HG02642 (cell line): ENCODE data around the gene YPEL4.
"Not testable (repeated sequence)": the region's sequence is repeated elsewhere in the genome, so short reads cannot be mapped to it uniquely, and the experiment has no call there.

Experiments used
- ATAC-seq: cut with Tn5 transposase; IDR thresholded peaks from one replicate; pipeline ENCODE4 v1.9.1; 2021; ENCODE audit warnings: mild to moderate bottlenecking; ENCODE audit not compliant: unreplicated experiment, poor library complexity

Gene YPEL4

DNA sequence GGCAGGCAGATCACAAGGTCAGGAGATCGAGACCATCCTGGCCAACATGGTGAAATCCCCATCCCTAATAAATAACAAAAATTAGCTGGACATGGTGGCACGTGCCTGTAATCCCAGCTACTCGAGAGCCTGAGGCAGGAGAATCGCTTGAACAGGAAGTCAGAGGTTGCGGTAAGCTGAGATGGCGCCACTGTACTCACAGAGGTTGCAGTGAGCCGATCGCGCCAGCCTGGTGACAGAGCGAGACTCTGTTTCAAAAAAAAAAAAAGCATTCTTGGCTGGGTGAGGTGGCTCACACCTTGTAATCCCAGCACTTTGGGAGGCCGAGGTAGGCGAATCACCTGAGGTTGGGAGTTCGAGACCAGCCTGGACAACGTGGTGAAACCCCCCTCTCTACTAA is 2.5 kb upstream of the YPEL4 start:
- ATAC-seq = not testable (repeated sequence)

DNA sequence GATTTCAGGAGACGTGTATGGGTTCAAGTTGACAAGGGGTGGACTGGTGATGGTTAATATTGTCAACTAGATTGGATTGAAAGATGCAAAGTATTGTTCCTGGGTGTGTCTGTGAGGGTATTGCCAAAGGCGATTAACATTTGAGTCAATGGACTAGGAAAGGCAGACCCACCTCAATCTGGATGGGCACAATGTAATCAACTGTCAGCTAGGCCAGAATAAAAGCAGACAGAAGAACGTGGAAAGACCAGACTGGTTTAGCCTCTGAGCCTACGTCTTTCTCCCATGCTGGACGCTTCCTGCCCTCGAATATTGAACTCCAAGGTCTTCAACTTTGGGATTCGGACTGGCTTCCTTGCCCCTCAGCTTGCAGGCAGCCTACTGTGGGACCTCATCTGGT is 1.7 kb upstream of the YPEL4 start:
- ATAC-seq = no peak

DNA sequence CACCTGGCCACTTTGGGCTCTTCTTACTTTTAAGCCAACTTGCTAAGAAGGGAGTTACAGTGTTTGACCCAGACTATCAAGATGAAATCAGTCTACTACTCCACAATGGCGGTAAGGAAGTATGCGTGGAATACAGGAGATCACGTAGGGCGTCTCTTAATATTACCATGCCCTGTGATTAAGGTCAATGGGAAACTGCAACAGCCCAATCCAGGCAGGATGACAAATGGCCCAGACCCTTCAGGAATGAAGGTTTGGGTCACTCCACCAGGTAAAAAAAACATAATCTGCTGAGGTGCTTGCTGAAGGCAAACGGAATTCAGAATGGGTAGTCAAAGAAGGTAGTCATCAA is 1.0 kb upstream of the YPEL4 start:
- no peak for ATAC-seq

DNA sequence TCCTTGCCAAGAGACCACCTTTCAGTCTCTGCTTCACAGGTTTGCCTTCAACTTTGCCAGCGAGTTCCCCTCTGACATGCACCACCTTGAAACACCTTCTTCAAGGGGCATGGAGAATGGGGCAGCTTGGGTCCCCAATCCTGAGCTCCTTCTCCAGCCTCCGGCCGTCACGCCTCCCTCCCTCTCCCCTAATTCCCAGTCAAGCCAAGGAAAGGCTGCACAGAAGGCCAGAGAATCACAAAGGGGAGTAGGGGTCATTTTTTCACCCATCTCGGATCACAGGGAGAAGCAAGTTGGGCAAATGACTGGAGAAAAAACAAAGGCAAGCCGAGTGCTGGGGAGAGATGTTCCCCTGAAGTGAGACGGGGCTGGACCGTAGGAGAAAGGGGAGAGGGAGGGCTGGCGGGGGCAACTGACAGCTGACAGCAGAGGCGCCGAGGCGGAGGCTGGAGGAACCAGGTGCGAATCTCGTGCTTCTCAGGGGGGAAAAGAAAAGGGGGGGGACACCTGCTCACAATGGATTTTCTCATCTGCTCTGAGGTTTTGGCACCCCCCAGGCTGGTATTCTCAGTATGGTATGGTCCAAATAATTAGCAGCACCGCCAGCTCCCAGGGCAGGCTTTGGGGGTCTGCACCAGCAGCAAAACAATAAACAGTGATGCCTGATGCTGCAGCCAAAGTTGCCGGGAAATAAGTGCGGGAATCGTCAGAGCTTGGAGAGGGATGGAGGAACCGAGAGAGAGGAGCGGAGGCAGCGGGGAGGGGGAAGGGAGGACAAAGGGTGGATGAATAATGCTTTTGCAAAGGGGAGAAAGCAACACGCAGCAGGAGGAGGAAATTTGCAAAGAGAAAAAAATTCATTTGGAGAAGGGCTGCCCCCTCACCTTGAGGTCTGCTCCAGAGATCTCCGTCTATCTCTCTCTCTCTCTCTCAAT is 644 bp downstream of the YPEL4 start:
- no peak for ATAC-seq

DNA sequence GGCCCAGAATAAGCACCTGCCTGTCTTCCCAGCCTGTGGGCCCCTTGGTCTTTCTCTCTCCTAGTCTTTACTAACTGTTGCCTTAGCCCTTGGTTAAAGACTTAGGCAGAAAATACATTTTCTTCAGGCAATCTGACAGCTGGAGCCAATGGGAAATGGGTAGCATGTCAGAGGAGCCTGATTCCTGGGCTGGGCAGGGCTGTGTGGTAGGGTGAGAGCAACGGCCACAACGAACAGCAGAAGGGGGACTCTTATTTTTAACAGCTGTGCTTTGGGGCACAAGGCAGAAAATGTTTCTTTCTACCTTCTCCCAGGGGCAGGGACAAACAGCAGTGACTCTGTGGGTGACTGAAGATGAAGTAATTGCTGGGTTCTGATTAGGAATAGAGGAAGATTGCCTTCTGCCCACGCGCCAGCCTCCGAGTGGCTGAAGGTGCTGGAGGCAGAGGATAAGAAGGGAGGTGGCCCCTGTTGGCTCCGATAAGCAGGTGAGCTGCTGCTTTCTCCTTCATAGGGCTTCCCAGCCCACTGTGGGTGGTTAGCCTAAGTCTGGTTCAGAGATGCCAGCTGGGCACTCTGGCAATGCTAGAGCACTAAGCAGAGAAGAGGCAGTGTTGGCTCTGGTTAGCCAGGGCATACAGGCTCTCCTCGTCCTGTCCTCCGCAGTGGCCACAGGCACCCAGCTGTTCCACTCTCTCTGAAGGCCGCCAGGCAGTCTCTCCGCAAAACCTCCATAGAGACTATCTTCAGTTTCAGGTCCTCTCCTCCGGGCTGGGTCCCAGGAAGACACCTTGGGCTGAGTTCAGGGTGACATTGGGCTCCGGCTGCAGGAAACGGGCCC is 1.5 kb downstream of the YPEL4 start:
- ATAC-seq = no peak

DNA sequence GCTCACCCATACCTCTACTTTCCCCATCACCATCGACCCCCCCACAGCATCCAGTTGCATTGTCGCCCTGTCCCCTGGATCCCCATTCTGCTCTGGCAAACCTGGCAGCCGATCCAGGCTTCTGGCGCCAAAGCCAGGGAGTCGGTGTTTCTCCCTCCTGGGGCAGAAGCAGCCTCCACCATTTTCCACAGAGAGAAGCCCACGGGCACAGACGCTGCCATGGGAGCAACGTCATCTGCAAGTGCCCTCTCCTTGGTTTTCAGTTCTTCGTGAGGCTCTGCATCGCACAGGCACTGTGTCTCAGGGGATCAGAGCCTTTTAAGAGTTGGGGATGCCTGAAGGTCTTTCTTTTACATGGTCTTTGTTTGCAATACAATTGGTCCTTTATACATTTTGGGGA is 2.3 kb downstream of the YPEL4 start:
- no peak for ATAC-seq

DNA sequence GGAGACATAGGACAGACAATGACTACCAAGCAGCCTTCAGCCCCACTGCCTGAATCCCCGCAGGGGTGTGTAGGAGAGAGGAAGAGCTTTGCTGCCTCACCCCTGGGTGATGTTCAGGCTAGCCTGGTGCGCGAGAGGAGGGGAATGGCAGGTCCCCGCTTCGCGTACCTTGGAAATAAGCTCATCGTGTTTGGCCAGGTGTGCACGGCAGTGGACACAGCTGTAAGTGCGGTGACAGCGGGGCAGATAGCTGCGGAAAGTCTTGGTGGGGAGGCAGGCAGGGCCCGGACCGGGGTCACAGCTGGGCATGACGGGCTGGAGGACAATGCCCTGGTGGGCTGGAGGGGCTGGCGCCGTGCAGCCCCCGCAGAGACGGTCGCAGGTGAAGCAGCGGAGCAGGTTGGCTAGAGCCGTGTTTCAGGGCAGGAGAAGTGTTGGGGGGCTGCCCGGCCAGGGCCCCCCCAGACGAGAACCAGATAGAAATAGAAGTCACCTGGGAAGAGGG is 2.9 kb downstream of the YPEL4 start:
- no peak for ATAC-seq

DNA sequence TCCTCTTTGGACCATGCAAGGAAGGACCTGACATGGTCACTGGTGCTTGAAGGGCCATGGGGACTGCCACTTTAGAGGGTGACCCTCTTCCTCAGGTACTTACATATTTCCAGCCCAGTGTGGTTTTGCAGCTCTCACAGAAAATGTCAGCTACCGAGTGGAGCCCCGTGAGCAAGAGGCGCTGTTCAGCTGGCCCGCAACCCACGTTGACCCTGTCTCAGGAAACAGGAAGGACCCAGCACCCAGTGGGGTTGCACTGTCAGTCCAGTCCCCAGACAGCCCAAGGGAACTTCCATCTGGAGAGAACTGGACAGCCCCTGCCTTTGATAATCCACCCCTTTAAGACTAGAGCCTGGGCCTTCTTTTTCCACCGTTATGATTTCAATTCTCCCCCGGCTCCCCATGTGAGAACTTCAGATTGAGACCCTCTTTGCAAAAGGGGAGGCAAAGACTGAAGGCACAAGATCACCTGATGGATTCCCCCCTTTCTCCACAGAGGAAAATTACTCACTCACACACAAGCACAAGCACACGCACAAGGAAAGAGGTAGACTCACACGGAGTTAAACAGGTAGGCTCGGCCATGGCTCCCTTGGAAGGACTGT is 3.4 kb downstream of the YPEL4 start:
- no peak for ATAC-seq

DNA sequence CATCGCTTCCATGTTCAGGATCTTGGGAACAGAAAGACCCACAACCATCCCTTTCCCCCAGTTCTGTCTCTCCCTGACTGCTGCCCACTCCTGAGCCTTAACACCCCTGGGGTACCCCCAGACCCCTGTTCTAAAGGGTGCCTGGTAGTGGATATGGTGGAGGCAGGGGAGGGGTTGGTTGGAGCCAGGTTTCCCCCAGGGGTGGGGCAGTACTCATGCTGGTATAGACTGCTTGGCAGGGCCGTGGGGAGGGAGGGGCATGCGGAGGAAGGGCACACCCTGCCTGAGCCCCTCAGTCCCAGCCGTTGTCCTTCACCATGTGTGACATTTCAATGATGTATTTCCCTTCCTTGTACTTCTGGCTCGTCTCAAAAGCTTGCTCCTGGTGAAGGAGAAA is 4.0 kb downstream of the YPEL4 start:
- no peak for ATAC-seq

DNA sequence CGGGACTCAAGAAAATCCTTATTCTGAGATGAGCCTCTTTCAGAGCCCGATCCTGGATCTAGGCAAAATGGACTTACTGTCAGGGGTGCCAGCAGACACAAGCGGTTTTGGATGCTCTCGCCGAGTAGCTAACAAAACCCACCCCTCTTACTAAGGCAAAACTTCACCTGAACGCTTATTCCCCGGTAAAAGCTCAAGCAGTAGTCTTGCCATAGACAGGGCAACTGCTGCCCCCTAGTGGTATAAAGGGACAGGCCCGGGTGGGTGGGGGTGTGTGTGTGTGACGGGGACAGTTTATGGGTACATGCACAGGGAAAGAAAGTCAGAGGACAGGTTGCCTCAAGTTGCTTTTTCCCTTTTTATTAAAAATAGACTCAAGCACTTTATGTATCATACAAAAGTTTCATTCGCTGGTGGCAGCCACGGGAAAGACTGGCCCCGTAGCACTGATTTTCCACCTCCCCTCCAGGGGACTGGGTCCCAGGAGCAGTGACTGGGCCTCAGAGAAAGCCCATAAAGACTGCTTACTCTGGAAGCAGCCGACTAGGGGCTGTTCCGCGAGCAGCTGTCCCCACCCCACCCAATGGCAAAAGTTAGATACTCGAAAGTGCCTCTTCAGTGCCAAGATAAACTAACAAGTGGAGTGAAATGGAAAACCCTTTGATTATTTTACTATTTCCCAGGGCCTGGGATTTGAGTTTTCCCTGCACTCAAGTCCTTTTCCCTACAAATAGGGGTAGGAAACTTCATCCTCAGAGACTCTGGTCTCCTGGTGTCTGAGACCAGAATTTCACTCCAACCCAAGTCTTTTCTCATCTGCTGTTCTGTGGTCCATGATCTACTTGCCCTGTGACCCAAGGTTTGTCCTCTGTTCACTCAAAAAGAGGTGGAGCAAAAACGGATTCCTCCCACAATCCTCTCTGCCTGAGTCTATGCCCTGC is 4.7 kb downstream of the YPEL4 start:
- ATAC-seq = peak; percentile 56

DNA sequence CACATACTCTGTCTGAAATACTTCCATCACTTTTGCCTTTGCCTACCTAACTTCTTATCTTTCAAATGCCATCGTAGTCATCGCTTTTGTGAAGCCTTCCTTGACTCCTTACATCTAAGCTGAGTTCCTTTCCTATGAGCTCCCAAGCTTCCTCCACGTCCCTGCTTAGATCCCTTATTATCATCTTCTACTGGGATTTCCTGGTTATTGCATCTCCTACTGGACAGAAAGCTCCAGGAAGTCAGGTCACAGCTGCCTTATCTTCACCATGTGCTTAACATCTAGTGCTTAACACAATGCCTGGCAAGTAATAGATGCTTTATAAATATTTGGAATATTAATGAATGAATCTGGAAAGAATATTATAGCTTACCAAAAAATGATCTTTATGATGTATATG is 5.9 kb downstream of the YPEL4 start:
- no peak for ATAC-seq

DNA sequence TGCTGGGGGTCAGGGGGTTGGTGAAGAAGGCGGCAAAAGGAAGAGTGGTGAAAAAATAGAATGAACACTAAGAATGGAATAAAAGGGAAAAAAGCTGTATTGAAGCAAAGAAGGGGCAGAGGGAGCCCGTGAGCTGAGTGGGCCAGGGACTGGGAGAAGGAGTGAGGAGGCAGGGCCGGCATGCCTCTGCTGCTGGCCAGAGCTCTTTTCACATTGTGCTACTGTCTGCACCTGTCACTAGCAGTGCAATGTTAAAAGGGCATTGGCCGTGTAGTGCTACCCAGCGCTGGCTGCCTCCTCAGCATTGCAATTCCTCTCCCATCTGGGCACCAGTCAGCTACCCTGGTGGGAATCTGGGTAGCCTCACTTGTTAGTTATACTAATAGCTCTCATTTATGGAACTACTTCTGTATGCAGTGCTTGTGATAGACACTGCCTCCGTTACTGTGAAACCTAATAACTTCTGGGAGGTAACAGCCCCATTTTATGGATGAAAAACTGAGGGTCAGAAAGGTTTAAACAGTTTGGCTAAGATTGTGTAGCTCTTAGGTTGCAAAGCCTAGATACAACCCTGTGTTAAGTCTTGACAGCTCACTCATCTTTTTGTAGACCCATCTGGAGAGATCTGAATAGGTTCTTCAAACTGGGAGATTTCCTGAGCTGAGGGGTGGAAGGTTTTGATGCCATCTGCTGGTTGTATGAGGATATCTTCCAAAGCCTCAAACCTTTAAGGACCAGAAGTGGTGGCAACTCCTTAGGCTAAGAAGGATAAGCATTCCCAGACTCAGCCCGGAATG is 8.5 kb downstream of the YPEL4 start:
- no peak for ATAC-seq

DNA sequence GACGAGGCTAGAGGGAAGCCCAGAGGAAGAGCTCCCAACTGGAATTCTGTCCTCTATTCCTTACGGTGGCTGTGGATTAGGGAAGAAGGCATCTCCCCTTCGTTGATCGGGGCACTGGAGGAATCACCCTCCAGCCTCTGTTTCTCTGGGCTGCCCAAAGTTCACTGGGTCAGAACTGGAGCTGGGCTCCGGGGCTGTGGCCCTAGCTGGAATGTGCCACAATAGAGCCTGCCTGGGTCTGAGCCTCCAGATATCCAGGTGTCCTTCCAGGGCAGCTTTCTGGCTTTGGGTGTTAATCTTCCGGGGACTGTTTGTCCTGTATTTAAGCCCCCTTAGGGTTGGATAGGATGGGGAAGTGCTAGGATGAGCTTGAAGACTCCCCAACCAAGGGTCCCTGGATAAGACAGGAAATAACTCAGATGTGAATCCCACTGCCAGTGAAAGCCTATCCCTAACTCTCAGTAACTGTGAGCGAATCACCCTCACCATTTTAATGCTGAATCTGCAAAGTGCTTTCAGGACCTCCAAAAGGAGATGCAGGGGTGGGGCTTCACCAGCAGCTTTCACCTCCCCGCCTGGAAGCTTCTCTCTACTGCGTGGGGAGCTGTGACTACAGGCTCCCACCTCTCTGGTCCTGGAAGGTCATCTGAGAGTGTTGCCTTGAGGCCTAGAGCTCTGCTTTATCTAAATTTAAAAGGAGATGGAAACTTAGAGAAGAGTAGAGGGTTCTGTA is 9.5 kb downstream of the YPEL4 start:
- no peak for ATAC-seq

DNA sequence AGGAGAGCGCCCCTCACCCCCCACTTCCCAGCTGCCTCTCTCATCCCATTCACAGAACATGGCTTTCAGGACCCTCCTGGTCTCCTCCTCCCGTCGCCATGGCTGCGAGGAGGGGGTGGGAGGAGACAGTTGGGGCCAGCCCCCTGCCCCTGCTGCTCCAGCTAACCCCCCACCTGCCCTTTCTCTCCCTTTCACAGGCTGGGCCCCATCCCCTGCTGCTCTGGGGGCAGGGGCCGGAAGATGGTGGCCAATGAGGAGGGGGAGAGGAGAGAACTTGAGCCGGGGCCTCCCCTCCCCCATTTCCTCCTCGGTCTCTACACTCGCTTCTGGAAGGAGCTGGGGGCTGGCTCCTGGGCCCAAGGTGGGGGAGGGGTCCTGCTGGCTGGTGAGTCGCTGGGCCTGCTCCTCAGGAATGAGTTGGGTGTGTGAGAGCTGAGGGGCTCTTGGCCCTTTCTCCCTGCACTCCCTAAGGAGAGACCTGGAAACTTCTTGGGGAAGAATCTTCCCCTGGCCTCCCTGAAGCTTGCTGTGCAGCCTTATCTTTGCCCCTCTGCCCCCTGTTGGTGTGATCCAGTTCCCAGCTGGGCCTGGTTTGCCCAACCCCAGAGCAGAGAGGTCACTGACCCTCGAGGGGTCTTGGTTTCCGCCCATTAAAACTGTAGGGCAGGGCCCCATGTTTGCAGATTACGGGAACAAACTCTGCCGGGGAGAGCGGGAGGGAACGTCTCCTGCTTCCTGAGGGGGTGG is 10.2 kb downstream of the YPEL4 start:
- no peak for ATAC-seq

DNA sequence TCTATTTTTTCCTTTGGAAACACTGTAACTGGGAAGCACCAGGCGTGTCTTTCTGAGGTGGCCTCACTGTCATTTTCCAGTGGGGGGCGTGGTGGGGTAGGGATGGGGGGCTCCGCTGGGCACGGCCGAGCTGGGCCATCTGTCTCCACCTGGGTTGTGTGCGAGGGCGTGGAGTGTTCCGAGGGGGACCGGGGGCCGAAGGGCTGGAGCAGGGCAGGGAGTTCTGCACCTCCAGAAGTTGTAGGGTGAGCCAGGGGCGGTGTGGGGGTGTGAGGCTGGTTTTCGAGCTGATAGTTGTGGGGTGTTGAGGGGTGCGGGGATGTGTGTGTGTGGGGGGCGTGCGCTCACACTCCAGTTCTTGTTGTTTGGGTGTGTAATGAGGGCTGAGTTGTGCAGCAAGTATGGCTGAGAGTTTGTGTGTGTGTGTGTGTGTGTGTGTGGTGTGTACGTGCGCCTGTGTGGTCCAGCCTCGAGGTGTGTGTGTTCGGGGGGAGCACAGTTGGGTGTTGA is 10.8 kb downstream of the YPEL4 start:
- no peak for ATAC-seq

DNA sequence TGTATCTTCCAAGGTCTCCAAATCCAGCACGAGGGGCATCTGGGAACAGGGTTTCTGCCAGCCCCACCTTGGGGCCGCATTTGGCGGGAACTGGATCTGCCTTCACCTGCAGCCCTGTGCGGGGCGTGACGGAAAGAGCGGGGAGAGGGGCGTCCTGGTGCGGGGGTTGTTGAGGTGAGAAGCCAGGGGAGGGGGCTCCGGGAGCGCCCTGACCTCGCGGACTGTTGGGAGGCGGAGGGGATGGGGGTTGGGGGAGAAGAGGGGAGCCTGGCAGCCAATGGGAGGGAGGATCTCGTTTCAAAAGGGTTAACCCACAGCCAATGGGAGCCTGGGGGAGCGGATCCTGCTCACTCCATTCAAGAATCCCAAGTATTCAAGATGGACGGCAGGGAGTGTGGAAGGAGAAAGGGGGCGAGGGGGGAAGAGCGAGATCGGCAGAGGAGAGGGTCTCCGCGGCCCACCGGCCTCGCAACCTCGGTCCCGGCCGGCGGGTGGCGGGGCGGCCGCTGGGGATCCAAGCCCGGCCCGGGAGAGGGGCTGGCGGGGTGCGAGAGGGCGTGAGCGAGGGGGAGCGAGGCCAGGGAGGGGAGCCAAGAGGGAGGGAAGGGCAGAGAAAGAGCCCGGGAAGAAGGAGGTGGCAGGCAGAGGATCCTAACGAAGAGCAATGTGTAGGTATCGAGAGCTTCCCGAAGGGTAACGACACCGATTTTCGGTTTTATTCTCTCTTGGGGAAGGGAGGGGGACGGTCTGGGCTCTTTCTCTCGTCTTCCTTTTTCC is 11.5 kb downstream of the YPEL4 start:
- peak; percentile 54 for ATAC-seq

DNA sequence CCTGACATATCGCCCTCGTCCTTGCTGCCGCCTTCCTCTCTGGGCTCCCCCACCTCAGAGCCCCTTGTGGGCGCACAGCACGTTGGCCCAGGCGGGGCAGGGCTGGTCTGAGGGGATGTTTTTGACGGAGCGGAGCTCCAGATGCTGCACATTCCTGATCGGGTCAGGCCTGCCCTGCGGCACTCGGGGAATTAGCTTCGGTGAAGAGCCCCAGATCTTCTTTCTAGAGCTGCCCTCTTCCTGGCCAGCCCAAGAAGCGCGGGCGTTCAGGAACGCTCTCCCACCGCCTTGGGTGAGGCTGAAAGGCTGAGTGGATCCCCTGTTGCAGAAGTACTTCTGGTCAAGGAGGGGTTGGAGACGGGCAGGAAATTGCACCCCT is 12.1 kb downstream of the YPEL4 start:
- no peak for ATAC-seq
